Spleen (tissue), 11 donors: ENCODE results near the gene KIF12. TPM values are rescaled to one million over a fixed set of nuclear protein-coding genes. Genes with fewer than 3 reads are reported as not detected.

Experiments
- DNase-seq: peaks from one replicate; pipeline ENCODE4 v3.0.0-alpha.2; 2020
- H3K27ac ChIP-seq, 8 donors: fragments of 200-600 bp; sonication (generic) in 7 of 8; 1 replicate in 4 of 8; 2 replicates in 4 of 8; pipeline versions ENCODE4 v1.5.0 to v1.8.0; 2016 to 2021; ENCODE audit warnings: inconsistent platforms in 4 of 8, mild to moderate bottlenecking in 4 of 8, moderate library complexity in 1 of 8
- H3K27me3 ChIP-seq, 7 donors: fragments of 200-600 bp; sonication (generic) in 6 of 7; replicated peaks in 1 of 7; 1 replicate in 4 of 7; 2 replicates in 3 of 7; pipeline versions ENCODE4 v1.5.0 to v1.8.0; 2016 to 2021; ENCODE audit warnings: inconsistent platforms in 3 of 7, mild to moderate bottlenecking in 1 of 7
- H3K36me3 ChIP-seq, 6 donors: fragments of 200-600 bp; sonication (generic) in 5 of 6; 1 replicate in 4 of 6; 2 replicates in 2 of 6; pipeline versions ENCODE4 v1.5.0 to v1.8.0; 2016 to 2021; ENCODE audit warnings: inconsistent platforms in 2 of 6
- H3K4me1 ChIP-seq, 6 donors: fragments of 200-600 bp; sonication (generic) in 5 of 6; 1 replicate in 3 of 6; 2 replicates in 3 of 6; pipeline versions ENCODE4 v1.5.0 to v1.8.0; 2016 to 2021; ENCODE audit warnings: inconsistent platforms in 3 of 6
- H3K4me3 ChIP-seq, 8 donors: fragments of 200-600 bp; sonication (generic) in 7 of 8; 1 replicate in 4 of 8; 2 replicates in 4 of 8; pipeline versions ENCODE4 v1.5.0 to v1.8.0; 2016 to 2021; ENCODE audit warnings: inconsistent platforms in 4 of 8, mild to moderate bottlenecking in 4 of 8, moderate library complexity in 2 of 8
- H3K9me3 ChIP-seq, 8 donors: fragments of 200-600 bp; sonication (generic) in 7 of 8; 1 replicate in 4 of 8; 2 replicates in 4 of 8; pipeline versions ENCODE4 v1.5.0 to v1.8.0; 2016 to 2021; ENCODE audit warnings: inconsistent platforms in 4 of 8
- POLR2A ChIP-seq, 3 donors: fragments of 450-650 bp; IDR thresholded peaks; one replicate each; pipeline ENCODE4 v1.5.1; 2017; ENCODE audit warnings: antibody characterized with exemption in 3 of 3, mild to moderate bottlenecking in 1 of 3
- POLR2AphosphoS5 ChIP-seq, 3 donors: sonication (generic); formaldehyde crosslinking; IDR thresholded peaks; one replicate each; pipeline ENCODE4 v1.5.1; 2017; ENCODE audit warnings: antibody characterized with exemption in 3 of 3
- WGBS, 5 donors: extraction: QIAGEN DNeasy Blood & Tissue Kit in 3 of 5; methylation state at CpG; one replicate each; pipeline versions ENCODE4 v1.1.5 to v1.1.7; 2013 to 2018; 5-methylcytosine and 5-hydroxymethylcytosine counted together
- intact Hi-C: fragments of 100-400 bp; cut with DNase I; formaldehyde crosslinking; loops from one replicate; pipeline ENCODE4 v1.15.0; 2023; ENCODE audit warnings: low total_unique reads
- polyA plus RNA-seq, 3 donors: library from polyadenylated mRNA; stranded (reverse); fragments of 200-250 nt; gene quantifications; one replicate each; pipeline ENCODE4 v1.2.1, GENCODE V29; 2013
- total RNA-seq, 7 donors: library from RNA; depleted of rRNA in 3 of 7; stranded (reverse); fragments of >200 nt in 3 of 7; fragmentation: NEBNext Ultra II Directional in 4 of 7; extraction: Animal tissue kit (Norgen Biotek cat#: 25700) in 4 of 7; gene quantifications; one replicate each; pipeline versions ENCODE4 v1.1.0 to v1.2.1, GENCODE V29; 2016 to 2021
- TF ChIP-seq, protein P1 (sequence below), 11 experiments: fragments of 200-600 bp in 7 of 11; fragments of 450-650 bp in 4 of 11; sonication (generic) in 4 of 11; IDR thresholded peaks in 8 of 11; conservative IDR thresholded peaks in 3 of 11; 1 replicate in 7 of 11; 2 replicates in 4 of 11; pipeline versions ENCODE4 v1.4.0 to v1.8.0; 2016 to 2021; ENCODE audit warnings: antibody characterized with exemption in 11 of 11, inconsistent platforms in 4 of 11, mild to moderate bottlenecking in 1 of 11
- donor health status: healthy with polysubstance abuse.
- donor health status: DM: no; HTN: no; CAD: no; lungs with moderate emphysema.
- donor health status: DM: no; HTN: no; CAD: no.
- donor health status: Bipolar disorder and iron deficiency.
- donor health status: healthy.
- donor health status: DM: no; HTN: no; CAD: no.
- donor health status: DM: yes; HTN: yes; CAD: no.

Gene KIF12
- total and polyA plus RNA-seq, 10 donors: 0.20 to 1.5 (median 0.26) TPM; not detected in 5

DNA sequence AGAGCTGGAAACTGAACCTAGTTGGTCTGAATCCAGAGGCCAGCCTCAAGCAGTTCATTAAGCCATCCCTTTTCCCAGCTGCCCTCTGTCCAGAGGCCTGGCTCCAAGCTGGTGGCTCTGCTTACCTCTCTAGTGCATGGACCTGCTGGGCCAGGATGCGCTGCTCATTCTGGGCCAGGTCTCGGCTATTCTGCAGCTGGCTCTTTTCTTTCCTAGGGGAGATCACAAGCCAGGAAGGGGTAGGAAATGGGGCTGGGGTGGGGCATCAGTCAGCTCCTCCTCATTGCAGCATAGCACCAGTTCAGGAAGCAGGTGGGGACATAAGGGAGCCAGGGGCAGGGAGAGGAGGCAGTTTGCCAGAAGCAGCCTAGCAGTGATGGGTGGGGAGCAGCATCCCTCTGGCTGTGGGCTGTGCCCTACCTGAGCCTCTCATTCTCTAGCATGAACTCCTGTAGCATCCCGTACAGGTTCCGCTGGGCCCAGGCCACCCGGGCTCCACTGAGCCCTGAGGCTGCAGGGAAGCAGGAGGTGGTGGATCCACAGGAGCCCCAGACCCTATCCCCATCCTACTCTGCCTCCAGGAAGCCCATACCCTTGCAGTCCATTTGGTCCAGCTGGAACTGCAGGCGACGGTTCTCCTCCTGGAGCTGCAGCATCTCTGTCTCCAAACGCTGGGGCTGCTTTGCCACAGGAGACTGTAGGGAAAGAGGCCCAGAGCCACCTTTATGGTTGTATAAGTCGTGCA lies 5.2 kb downstream of the KIF12 start:
- Histone ChIP-seq H3K36me3 (no peaks in the 10 kb centered on the region), H3K4me1 (peaks cover 0 to 18% (median 11%) of the 10 kb centered on the region in 6 donors), H3K9me3 (no peaks in the 10 kb centered on the region), H3K27ac (no peak overlapping the region), H3K27me3 (peaks cover 0 to 64% (median 15%) of the 10 kb centered on the region in 7 donors), H3K4me3 (no peak overlapping the region)
- peak; percentile 54 for DNase-seq
- TF ChIP-seq, protein P1, sequence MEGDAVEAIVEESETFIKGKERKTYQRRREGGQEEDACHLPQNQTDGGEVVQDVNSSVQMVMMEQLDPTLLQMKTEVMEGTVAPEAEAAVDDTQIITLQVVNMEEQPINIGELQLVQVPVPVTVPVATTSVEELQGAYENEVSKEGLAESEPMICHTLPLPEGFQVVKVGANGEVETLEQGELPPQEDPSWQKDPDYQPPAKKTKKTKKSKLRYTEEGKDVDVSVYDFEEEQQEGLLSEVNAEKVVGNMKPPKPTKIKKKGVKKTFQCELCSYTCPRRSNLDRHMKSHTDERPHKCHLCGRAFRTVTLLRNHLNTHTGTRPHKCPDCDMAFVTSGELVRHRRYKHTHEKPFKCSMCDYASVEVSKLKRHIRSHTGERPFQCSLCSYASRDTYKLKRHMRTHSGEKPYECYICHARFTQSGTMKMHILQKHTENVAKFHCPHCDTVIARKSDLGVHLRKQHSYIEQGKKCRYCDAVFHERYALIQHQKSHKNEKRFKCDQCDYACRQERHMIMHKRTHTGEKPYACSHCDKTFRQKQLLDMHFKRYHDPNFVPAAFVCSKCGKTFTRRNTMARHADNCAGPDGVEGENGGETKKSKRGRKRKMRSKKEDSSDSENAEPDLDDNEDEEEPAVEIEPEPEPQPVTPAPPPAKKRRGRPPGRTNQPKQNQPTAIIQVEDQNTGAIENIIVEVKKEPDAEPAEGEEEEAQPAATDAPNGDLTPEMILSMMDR (IDR thresholded peaks at IDR 0.05 in 8 of 11, conservative IDR thresholded peaks at IDR 0.05 in 3 of 11): no peak
- TF ChIP-seq POLR2A (IDR thresholded peaks at IDR 0.05): no peak
- TF ChIP-seq POLR2AphosphoS5 (IDR thresholded peaks at IDR 0.05): no peak
- WGBS, 5 donors: 83 to 94% (median 91%) methylated on average over 6 to 9 of the region's 9 CpGs
- intact Hi-C loops: no loop called here

DNA sequence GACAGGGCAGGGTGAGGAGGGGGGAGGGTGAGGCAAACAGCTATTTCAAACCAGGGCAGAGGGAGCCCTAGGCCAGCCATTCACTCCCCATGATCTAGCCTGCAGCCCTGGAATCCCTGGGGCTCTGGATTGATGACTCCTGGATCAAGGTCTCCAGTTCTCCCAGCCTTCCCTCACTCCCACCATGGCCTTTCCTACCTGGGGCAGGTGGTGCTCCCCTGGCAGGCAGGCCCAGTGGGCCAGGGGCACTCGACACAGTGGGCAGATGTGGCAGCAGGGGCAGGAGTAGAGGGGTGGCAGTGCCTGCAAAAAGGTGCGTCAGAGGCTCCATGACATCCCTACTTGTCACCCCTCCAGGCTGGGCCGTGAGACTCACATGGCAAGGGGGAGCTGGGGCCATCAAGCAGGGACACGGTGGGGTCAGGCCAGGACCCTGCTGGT lies 6.0 kb downstream of the KIF12 start:
- Histone ChIP-seq H3K27ac (no peak overlapping the region), H3K36me3 (no peaks in the 10 kb centered on the region), H3K27me3 (peaks cover 0 to 58% (median 10%) of the 10 kb centered on the region in 7 donors), H3K9me3 (no peaks in the 10 kb centered on the region), H3K4me1 (peaks cover 0 to 9% (median 7%) of the 10 kb centered on the region in 6 donors), H3K4me3 (no peak overlapping the region)
- intact Hi-C loops: no loop called here
- WGBS, 5 donors: 72 to 94% (median 78%) methylated on average over 3 to 4 of the region's 4 CpGs
- TF ChIP-seq POLR2A (IDR thresholded peaks at IDR 0.05): no peak
- TF ChIP-seq POLR2AphosphoS5 (IDR thresholded peaks at IDR 0.05): no peak
- TF ChIP-seq, protein P1 (IDR thresholded peaks at IDR 0.05 in 8 of 11, conservative IDR thresholded peaks at IDR 0.05 in 3 of 11): no peak
- no peak for DNase-seq

GRCh38 chr9:114092336-114092735 lies 6.8 kb downstream of the KIF12 start:
- Histone ChIP-seq H3K9me3 (no peaks in the 10 kb centered on the region), H3K27me3 (peaks cover 0 to 51% (median 3%) of the 10 kb centered on the region in 7 donors), H3K27ac (no peak overlapping the region), H3K36me3 (no peaks in the 10 kb centered on the region), H3K4me3 (no peak overlapping the region), H3K4me1 (peaks cover 0 to 2% (median under 1%) of the 10 kb centered on the region in 6 donors)
- no peak for TF ChIP-seq POLR2AphosphoS5 (IDR thresholded peaks at IDR 0.05)
- TF ChIP-seq, protein P1 (IDR thresholded peaks at IDR 0.05 in 8 of 11, conservative IDR thresholded peaks at IDR 0.05 in 3 of 11): no peak
- no peak for TF ChIP-seq POLR2A (IDR thresholded peaks at IDR 0.05)
- WGBS, 5 donors: 74 to 93% (median 88%) methylated on average over 1 to 4 of the region's 4 CpGs
- DNase-seq: no peak
- intact Hi-C loops: no loop called here

GRCh38 chr9:114091711-114092110 lies 7.4 kb downstream of the KIF12 start:
- no peak for DNase-seq
- WGBS, 5 donors: 75 to 96% (median 86%) methylated on average over 4 to 8 of the region's 8 CpGs
- intact Hi-C loops: no loop called here
- peaks cover 0 to 45% (median 0%) of the 10 kb centered on the region in 7 donors for H3K27me3 ChIP-seq
- TF ChIP-seq POLR2A (IDR thresholded peaks at IDR 0.05): no peak
- TF ChIP-seq POLR2AphosphoS5 (IDR thresholded peaks at IDR 0.05): no peak
- TF ChIP-seq, protein P1 (IDR thresholded peaks at IDR 0.05 in 8 of 11, conservative IDR thresholded peaks at IDR 0.05 in 3 of 11): no peak
- no peaks in the 10 kb centered on the region for H3K4me1 ChIP-seq
- no peaks in the 10 kb centered on the region for H3K36me3 ChIP-seq
- H3K4me3 ChIP-seq: no peak overlapping the region
- no peaks in the 10 kb centered on the region for H3K9me3 ChIP-seq
- no peak overlapping the region for H3K27ac ChIP-seq
